Astrocyte (in vitro differentiated cells and primary cell): Measurements from ENCODE around the gene MKI67.

ENCODE experiments used
- CTCF ChIP-seq: IDR thresholded peaks from 2 replicates; pipeline ENCODE4 v1.5.1; 2011; ENCODE audit warnings: low read depth, mild to moderate bottlenecking, inconsistent platforms, low read length, moderate library complexity; ENCODE audit not compliant: insufficient read depth
- EZH2 ChIP-seq: IDR thresholded peaks from 2 replicates; pipeline ENCODE4 v1.6.1; 2012; ENCODE audit warnings: mild to moderate bottlenecking, low read length, inconsistent platforms; ENCODE audit not compliant: insufficient read depth

DNA sequence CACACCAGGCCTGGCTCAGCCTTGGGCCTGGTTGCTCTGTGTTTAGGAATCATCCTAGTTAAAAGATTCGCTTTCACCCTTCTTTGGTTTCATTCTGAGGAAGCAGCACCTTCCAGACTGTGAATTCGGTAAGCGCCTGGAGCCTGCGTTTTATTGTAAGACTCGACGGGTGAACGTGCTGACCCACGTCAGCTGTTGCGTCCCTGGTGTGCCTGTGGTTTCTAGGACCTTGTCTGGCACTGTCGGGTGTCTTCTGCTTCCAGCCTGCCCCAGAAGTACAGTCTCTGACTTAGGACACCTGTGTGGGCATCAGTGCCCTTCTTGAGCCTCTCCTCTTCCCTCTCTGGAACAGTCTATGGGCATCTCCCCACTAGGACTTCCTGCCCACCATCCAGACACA lies 26.3 kb downstream of the MKI67 start:
- TF ChIP-seq CTCF (no peak), EZH2 (no peak)
